ENCODE measurements around the gene ZNF768. TPM values are rescaled to one million over a fixed set of nuclear protein-coding genes. Genes with fewer than 3 reads are reported as not detected.
"Not testable (repeated sequence)": the region's sequence is repeated elsewhere in the genome, so short reads cannot be mapped to it uniquely, and the experiment has no call there.

Gene ZNF768
- total RNA-seq, 1 donor from 2014 or later = 17.1 TPM

DNA sequence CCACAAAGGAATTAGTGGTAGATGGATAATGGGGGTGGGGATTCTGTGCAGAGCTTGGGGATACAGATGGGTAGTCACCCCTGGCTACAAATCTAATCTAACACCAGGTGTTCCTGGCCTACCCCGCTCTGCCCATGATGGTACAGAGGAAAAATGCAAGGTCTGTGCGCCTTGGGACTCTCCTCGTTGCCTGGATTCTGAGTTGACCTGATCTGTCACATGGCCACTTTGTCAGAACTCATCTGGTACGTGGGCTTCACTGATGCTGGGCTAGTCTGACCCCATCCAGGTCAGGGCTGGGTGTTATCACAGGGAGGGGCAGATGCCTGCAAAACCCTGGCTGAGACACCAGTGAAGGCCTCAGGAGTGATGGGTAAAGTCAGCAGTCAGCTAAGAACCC is 26.6 kb upstream of the ZNF768 start:
- intact Hi-C loops (cut with micrococcal nuclease) = no loop called here
- peaks cover 47% of the 10 kb centered on the region for H3K4me1 Mint-ChIP-seq (ENCODE audit: low read depth)
- H3K27me3 Mint-ChIP-seq (ENCODE audit: low read depth) = no peaks in the 10 kb centered on the region
- peaks cover 36% of the 10 kb centered on the region for H3K36me3 Mint-ChIP-seq (ENCODE audit: low read depth)
- no peak for DNase-seq (ENCODE audit: low spot score)
- peak overlapping the region; percentile 17 for H3K4me3 Mint-ChIP-seq (ENCODE audit: low read depth)
- no peaks in the 10 kb centered on the region for H3K9me3 Mint-ChIP-seq
- H3K27ac Mint-ChIP-seq = peak overlapping the region; percentile 95

DNA sequence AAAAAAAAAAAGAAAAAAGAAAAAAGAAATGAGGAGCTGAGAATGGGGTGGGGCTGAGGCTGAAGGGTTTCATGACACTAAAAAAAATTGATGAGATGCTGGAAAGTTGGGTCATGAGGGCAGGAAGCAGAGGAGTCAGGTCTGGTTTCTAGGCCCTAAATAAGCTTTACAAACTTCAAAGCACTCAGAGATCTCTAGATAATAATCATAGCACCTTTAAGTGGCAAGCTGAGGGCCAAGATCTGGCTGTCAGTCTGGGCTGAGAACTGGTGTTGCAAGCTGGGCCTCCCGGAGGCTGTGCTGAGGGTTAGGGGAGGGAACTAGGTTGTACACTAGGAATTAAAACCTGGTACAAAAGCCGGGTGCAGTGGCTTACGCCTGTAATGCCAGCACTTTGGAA is 25.4 kb upstream of the ZNF768 start:
- Mint-ChIP-seq H3K9me3 (no peaks in the 10 kb centered on the region), H3K4me3 (ENCODE audit: low read depth) (peak overlapping the region; percentile 58), H3K36me3 (ENCODE audit: low read depth) (peaks cover 36% of the 10 kb centered on the region), H3K27ac (peak overlapping the region; percentile 95), H3K27me3 (ENCODE audit: low read depth) (no peaks in the 10 kb centered on the region), H3K4me1 (ENCODE audit: low read depth) (peaks cover 48% of the 10 kb centered on the region)
- intact Hi-C loops (cut with micrococcal nuclease) = loop anchor here (1.0 kb wide), 1 partner anchor 17 kb away; no protein-coding TSS in a partner anchor
- peak; percentile 77 for DNase-seq (ENCODE audit: low spot score)

DNA sequence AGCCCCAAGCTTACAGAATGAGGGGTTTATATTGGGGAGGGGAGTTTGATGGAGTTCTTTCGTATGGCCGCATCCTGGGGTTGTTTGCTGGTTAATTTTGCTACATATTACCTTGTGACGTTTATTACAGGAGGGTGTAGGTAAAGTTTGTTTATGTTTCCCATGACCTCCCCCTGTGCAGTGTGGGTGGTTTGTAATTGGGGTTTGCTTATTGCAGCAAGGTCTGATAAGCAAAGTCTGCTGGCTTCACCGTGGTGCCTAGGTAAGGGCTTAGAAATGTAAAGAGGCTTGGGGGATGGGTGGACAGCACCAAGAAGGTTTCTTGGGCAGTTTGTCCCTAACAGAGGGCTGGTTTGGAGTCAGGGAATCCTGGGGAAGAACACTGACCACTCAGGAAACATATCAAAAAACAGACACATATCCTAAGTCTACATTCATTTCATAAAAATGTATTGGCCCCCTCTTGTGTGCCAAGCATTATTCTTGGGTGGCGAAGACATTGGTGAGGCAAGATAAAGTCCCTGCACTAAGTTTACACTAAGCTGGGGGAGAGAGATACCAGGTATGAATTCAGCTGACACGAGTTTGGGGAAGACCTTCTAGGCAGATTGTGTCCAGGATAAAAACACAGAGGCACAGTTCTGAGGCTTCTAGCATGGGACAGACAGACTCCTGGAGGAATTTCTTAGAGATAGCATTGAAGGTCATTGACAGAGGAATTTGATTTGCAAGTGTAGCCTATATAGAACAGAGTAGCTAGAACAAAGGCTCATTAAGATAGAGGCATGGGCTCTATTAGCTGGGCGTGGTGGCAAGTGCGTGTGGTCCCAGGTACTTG is 22.3 kb upstream of the ZNF768 start:
- peaks cover 38% of the 10 kb centered on the region for H3K4me1 Mint-ChIP-seq (ENCODE audit: low read depth)
- H3K27ac Mint-ChIP-seq = peak overlapping the region; percentile 31
- H3K9me3 Mint-ChIP-seq = no peaks in the 10 kb centered on the region
- no peaks in the 10 kb centered on the region for H3K27me3 Mint-ChIP-seq (ENCODE audit: low read depth)
- no peak for DNase-seq (ENCODE audit: low spot score)
- H3K36me3 Mint-ChIP-seq (ENCODE audit: low read depth) = peaks cover 17% of the 10 kb centered on the region
- H3K4me3 Mint-ChIP-seq (ENCODE audit: low read depth) = no peak overlapping the region
- intact Hi-C loops (cut with micrococcal nuclease) = no loop called here

DNA sequence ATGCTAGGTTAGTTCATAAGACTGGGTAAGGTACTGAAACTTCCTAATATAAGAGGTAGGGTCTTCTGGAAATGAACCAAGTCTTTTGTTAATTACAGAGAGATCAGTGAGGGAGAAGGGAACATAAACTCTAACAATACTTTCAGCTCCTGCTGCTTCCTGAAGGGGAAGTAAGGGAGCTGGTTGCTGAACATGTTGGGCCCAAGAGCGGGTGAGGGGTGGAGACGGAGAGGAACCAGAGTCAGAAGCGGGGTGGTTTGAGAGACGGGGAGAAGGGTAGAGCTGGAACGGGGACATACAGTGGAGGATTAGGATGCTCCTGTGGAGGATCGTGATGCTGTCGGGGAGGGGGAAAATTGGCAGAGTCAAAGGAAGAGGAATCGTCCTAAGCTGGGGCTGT is 19.7 kb upstream of the ZNF768 start:
- no peak overlapping the region for H3K27ac Mint-ChIP-seq
- H3K27me3 Mint-ChIP-seq (ENCODE audit: low read depth) = no peaks in the 10 kb centered on the region
- no peaks in the 10 kb centered on the region for H3K9me3 Mint-ChIP-seq
- no peak overlapping the region for H3K4me3 Mint-ChIP-seq (ENCODE audit: low read depth)
- intact Hi-C loops (cut with micrococcal nuclease) = no loop called here
- no peak for DNase-seq (ENCODE audit: low spot score)
- H3K36me3 Mint-ChIP-seq (ENCODE audit: low read depth) = no peaks in the 10 kb centered on the region
- H3K4me1 Mint-ChIP-seq (ENCODE audit: low read depth) = peaks cover 14% of the 10 kb centered on the region

DNA sequence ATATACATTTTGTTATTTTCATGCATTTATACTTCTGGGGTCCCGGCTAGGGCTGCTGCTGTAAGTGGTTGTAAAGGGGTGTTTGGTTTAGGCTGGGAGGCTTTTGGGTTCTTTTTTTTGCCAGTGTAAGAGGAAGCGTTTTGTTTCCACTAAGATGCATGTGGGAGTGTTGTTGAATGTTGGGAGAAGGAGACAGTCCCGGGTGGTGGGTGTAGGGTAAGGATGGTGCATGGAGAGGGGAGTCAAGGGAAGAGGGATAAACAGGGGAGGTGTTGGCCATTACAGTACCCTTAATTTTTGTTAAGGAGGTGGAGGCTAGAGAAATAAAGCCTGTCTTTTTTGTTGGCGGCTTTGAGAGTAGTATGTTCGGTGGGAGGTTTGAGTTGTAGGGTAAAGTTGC is 16.7 kb upstream of the ZNF768 start:
- intact Hi-C loops (cut with micrococcal nuclease) = no loop called here
- no peak for DNase-seq (ENCODE audit: low spot score)
- Mint-ChIP-seq H3K27me3 (ENCODE audit: low read depth) (no peaks in the 10 kb centered on the region), H3K36me3 (ENCODE audit: low read depth) (peaks cover 2% of the 10 kb centered on the region), H3K9me3 (no peaks in the 10 kb centered on the region), H3K4me3 (ENCODE audit: low read depth) (no peak overlapping the region), H3K27ac (no peak overlapping the region), H3K4me1 (ENCODE audit: low read depth) (peaks cover 3% of the 10 kb centered on the region)

DNA sequence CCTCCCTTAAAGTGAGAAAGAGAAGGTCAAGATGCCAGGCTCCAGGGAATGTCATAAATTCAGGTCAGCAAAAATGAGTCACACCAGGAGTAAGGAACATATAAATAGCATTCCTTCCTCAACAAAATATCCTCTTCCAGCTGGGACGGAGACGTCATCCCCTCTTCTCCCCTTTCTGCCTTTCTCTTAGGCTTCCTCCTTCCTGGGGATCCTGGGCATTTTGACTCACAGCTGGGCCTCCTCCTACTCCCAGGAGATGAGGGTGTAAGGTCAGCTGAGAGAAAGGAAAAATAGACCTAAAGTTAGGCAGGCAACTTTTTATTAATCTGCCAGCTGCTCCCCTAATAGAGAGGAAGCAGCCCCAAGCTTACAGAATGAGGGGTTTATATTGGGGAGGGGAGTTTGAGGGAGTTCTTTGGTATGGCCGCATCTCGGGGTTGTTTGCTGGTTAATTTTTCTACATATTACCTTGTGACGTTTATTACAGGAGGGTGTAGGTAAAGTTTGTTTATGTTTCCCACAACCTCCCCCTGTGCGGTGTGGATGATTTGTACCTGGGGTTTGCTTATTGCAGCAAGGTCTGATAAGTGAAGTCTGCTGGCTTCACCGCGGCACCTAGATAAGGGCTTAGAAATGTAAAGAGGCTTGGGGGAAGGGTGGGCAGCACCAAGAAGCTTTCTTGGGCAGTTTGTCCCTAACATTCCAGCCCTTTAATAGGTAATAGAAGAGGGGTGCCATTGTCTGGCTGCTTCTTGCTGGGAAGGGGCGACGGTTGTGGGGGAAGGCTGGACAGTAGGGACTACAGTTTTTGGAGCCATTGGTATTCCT is 15.3 kb upstream of the ZNF768 start:
- Mint-ChIP-seq H3K27ac (no peak overlapping the region), H3K27me3 (ENCODE audit: low read depth) (no peaks in the 10 kb centered on the region), H3K4me3 (ENCODE audit: low read depth) (no peak overlapping the region), H3K9me3 (no peaks in the 10 kb centered on the region), H3K36me3 (ENCODE audit: low read depth) (peaks cover 14% of the 10 kb centered on the region), H3K4me1 (ENCODE audit: low read depth) (peaks cover 8% of the 10 kb centered on the region)
- intact Hi-C loops (cut with micrococcal nuclease) = no loop called here
- DNase-seq (ENCODE audit: low spot score) = no peak

DNA sequence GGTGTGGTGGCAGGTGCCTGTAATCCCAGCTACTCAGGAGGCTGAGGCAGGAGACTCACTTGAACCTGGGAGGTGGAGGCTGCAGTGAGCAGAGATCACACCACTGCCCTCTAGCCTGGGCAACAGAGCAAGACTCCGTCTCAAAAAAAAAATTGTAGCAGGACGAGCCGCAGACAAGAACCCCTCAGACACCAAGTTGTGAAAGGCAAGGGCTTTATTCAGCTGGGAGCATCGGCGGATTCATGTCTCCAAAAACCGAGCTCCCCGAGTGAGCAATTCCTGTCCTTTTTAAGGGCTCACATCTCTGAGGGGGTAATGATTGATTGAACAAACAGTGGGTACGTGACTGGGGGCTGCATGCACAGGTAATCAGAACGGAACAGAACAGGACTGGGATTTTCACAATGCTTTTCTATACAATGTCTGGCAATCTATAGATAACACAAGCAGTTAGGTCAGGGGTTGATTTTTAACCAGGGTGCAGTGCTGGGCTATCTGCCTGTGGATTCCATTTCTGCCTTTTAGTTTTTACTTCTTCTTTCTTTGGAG is 14.6 kb upstream of the ZNF768 start:
- H3K27me3 Mint-ChIP-seq (ENCODE audit: low read depth); DNase-seq (ENCODE audit: low spot score); H3K27ac Mint-ChIP-seq; intact Hi-C loops (cut with micrococcal nuclease); H3K9me3 Mint-ChIP-seq; H3K4me3 Mint-ChIP-seq (ENCODE audit: low read depth): not testable (repeated sequence)
- Mint-ChIP-seq H3K36me3 (ENCODE audit: low read depth) (peaks cover 21% of the 10 kb centered on the region), H3K4me1 (ENCODE audit: low read depth) (peaks cover 13% of the 10 kb centered on the region)

DNA sequence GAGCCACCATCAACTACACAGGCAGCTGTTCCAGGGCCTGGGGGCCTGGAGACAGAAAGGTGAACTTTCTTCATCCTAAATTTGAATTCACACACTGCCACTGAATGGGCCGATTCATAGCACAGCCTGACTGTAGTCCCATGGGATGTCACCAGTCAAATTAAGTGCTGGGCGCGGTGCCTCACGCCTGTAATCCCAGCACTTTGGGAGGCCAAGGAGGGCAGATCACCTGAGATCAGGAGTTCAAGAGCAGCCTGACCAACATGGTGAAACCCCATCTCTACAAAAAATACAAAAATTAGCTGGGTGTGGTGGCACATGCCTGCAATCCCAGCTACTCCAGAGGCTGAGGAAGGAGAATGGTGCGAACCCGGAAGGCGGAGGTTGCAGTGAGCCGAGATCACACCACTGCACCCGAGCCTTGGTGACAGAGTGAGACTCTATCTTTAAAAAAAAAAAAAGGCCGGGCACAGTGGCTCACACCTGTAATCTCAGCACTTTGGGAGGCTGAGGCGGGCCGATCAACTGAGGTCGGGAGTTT is 13.7 kb upstream of the ZNF768 start:
- H3K4me3 Mint-ChIP-seq (ENCODE audit: low read depth); DNase-seq (ENCODE audit: low spot score); H3K27ac Mint-ChIP-seq; H3K9me3 Mint-ChIP-seq; H3K27me3 Mint-ChIP-seq (ENCODE audit: low read depth): not testable (repeated sequence)
- intact Hi-C loops (cut with micrococcal nuclease) = loop anchor here (5.0 kb wide), 1 partner anchor 87 kb away; no protein-coding TSS in a partner anchor
- H3K36me3 Mint-ChIP-seq (ENCODE audit: low read depth) = peaks cover 25% of the 10 kb centered on the region
- H3K4me1 Mint-ChIP-seq (ENCODE audit: low read depth) = peaks cover 16% of the 10 kb centered on the region

DNA sequence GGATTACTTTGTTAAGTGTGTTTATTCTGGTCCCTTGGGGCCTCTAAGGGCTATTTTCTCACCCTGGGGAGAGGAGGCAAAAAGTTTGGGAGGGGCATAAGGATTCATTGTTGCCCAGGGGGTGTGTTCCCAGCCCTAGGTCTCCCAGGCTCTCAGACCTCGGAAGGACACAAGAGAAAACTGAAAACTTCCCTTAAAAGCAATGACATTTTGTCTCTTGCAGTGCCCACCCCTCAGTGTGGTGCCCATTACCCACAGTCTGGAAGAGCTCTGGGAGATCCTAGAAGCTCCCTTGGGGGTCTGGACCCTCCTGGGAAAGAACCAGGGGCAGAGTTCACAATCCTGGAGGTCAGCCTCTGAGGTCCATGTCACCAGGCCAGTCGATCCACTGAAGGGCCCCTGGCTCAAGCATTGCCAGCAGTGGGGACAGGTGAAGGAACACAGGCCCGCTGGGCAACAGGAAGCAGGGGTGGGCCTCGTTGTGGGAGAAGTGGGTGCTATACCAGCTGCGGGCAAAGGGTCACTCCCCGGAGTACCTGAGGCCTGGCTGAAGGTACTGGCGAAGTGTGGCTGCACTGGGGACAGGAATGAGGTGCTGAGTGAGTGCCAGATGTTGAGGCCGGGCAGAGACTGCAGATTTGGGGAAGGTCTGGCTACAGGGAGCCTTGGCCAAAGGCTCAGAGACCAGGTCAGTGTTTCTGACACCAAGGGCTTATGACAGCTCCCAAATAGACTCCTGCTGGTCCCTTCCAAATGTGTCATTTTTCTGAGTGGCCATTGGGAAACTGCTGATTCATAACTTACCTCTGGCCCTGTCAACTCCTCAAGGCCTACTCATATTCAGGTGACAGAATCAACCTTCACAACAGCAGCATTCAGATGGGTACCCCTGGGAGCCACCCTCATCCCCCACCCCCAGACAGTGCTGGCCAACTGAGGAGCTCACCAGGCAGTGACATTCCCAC is 12.9 kb upstream of the ZNF768 start:
- Mint-ChIP-seq H3K4me1 (ENCODE audit: low read depth) (peaks cover 17% of the 10 kb centered on the region), H3K36me3 (ENCODE audit: low read depth) (peaks cover 28% of the 10 kb centered on the region), H3K27me3 (ENCODE audit: low read depth) (no peaks in the 10 kb centered on the region), H3K9me3 (no peaks in the 10 kb centered on the region), H3K27ac (no peak overlapping the region), H3K4me3 (ENCODE audit: low read depth) (no peak overlapping the region)
- intact Hi-C loops (cut with micrococcal nuclease) = loop anchor here (5.0 kb wide), 1 partner anchor 88 kb away; no protein-coding TSS in a partner anchor
- no peak for DNase-seq (ENCODE audit: low spot score)

DNA sequence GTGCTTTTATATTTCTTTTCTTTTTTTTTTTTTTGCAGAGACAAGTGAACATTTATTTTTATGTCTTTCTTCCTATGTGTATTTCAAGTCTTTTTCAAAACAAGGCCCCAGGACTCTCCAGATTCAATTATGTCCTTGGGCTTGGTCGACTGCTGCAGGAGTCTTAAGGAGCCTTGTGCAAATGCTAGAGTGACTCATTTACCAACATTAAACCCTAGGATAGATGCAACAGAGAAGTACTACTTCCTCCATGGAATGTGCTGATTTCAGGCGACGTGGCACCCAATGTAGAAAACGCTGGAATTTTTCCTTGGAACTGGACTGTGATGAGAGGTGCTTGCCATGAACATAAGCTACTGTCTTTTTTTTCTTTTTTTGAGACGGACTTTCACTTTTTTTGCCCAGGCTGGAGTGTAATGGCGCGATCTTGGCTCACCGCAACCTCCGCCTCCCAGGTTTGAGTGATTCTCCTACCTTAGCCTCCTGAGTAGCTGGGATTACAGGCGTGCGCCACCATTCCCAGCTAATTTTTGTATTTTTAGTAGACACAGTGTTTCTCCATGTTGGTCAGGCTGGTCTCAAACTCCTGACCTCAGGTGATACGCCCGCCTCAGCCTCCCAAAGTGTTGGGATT is 10.1 kb upstream of the ZNF768 start:
- intact Hi-C loops (cut with micrococcal nuclease) = loop anchor here (5.0 kb wide), 1 partner anchor 91 kb away; no protein-coding TSS in a partner anchor
- H3K27me3 Mint-ChIP-seq (ENCODE audit: low read depth); H3K9me3 Mint-ChIP-seq; DNase-seq (ENCODE audit: low spot score): not testable (repeated sequence)
- Mint-ChIP-seq H3K4me1 (ENCODE audit: low read depth) (peaks cover 21% of the 10 kb centered on the region), H3K36me3 (ENCODE audit: low read depth) (peaks cover 38% of the 10 kb centered on the region), H3K27ac (peak overlapping the region; percentile 100), H3K4me3 (ENCODE audit: low read depth) (peak overlapping the region; percentile 99)

DNA sequence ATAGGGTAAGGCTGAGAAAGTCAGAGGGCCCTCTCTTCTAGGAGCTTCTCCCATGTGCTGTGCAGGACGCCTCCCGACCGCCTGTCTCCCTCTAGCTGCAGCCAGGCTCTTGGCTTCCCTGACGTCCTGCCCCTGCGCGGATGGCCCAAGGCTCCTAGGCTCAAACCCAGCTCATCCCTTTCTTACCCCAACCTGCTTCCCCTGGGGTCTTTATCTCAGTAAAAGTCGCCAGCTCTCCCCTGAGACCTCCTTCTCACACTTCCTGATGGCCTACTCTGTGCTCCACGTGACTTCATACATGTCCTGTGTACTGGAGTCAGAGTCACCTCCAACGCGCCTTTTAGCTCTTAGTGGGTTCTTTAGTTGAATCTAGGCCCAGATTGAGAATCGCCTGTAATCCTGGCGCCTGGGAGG is 9.4 kb upstream of the ZNF768 start:
- Mint-ChIP-seq H3K36me3 (ENCODE audit: low read depth) (peaks cover 42% of the 10 kb centered on the region), H3K9me3 (no peaks in the 10 kb centered on the region), H3K27me3 (ENCODE audit: low read depth) (no peaks in the 10 kb centered on the region), H3K4me3 (ENCODE audit: low read depth) (peak overlapping the region; percentile 99), H3K4me1 (ENCODE audit: low read depth) (peaks cover 21% of the 10 kb centered on the region), H3K27ac (peak overlapping the region; percentile 100)
- intact Hi-C loops (cut with micrococcal nuclease) = loop anchor here (1.0 to 5.0 kb wide), 6 partner anchors 8 to 92 kb away; partner anchors contain the start of genes ZNF764 and ZNF785
- DNase-seq (ENCODE audit: low spot score) = peak; percentile 62

Data from activated T-helper 2 cell treated with anti-CD3 and anti-CD28 coated beads, Interferon-gamma antibody, Interleukin-2, Interleukin-4, amounts not matched to agents 10 μg/mL and 5 μg/mL and 100 μg/mL, durations not matched to agents 14 hours and 24 hours and 36 hours (primary cell).